Keratinocyte (primary cell): ENCODE data around the gene MNDA. TPM values are rescaled to one million over a fixed set of nuclear protein-coding genes. Genes with fewer than 3 reads are reported as not detected.

Source experiments
- DNase-seq: peaks from one replicate; pipeline ENCODE4 v3.0.0-alpha.2; 2011; ENCODE audit warnings: low read depth, missing footprints, low spot score
- FAIRE-seq: peaks from 2 replicates; lab custom pipeline; 2011; peaks lifted over from hg19 to GRCh38; lab: Jason Lieb, UNC
- H2AFZ ChIP-seq: 2 replicates; pipeline ENCODE4 v1.6.0; 2012; ENCODE audit warnings: low read length, control low read depth, inconsistent platforms; ENCODE audit not compliant: control insufficient read depth
- H3K27ac ChIP-seq: 2 replicates; pipeline ENCODE4 v1.5.1; 2011; ENCODE audit warnings: low read length; ENCODE audit not compliant: control insufficient read depth, insufficient read depth
- H3K27me3 ChIP-seq: 3 replicates; pipeline ENCODE4 v1.6.0; 2011; ENCODE audit warnings: low read length; ENCODE audit not compliant: control insufficient read depth, insufficient read depth; ENCODE audit errors: extremely low read depth
- H3K36me3 ChIP-seq, 2 experiments: 2 replicates in 1 of 2; 3 replicates in 1 of 2; pipeline ENCODE4 v1.5.1; 2011; ENCODE audit warnings: low read length in 2 of 2, mild to moderate bottlenecking in 1 of 2; ENCODE audit not compliant: control insufficient read depth in 2 of 2, insufficient read depth in 2 of 2; ENCODE audit errors: extremely low read depth in 1 of 2
- H3K4me1 ChIP-seq: 3 replicates; pipeline ENCODE4 v1.5.1; 2011; ENCODE audit warnings: low read length; ENCODE audit not compliant: control insufficient read depth, insufficient read depth; ENCODE audit errors: extremely low read depth
- H3K4me2 ChIP-seq: 3 replicates; pipeline ENCODE4 v1.6.0; 2011; ENCODE audit warnings: low read depth, low read length; ENCODE audit not compliant: control insufficient read depth, insufficient read depth; ENCODE audit errors: extremely low read depth
- H3K4me3 ChIP-seq, 3 experiments: fragments of 200-600 bp in 1 of 3; sonication (generic) in 1 of 3; 2 replicates in 2 of 3; 3 replicates in 1 of 3; pipeline ENCODE4 v1.5.1; 2011 to 2016; ENCODE audit warnings: low read length in 3 of 3, mild to moderate bottlenecking in 3 of 3, control low read depth in 2 of 3, inconsistent platforms in 1 of 3, low read depth in 1 of 3, mixed read lengths in 1 of 3, mixed run types in 1 of 3, moderate library complexity in 1 of 3; ENCODE audit not compliant: control insufficient read depth in 2 of 3, insufficient read depth in 2 of 3; ENCODE audit errors: extremely low read depth in 1 of 3
- H3K79me2 ChIP-seq: 2 replicates; pipeline ENCODE4 v1.6.0; 2012; ENCODE audit warnings: low read length; ENCODE audit not compliant: control insufficient read depth, insufficient read depth
- H3K9ac ChIP-seq: 3 replicates; pipeline ENCODE4 v1.6.0; 2011; ENCODE audit warnings: low read length; ENCODE audit not compliant: control insufficient read depth, insufficient read depth; ENCODE audit errors: extremely low read depth
- H3K9me1 ChIP-seq: 3 replicates; pipeline ENCODE4 v1.6.0; 2011; ENCODE audit warnings: low read length; ENCODE audit not compliant: control insufficient read depth, insufficient read depth; ENCODE audit errors: extremely low read depth
- H3K9me3 ChIP-seq: 2 replicates; pipeline ENCODE4 v1.5.1; 2012; ENCODE audit warnings: low read depth, low read length; ENCODE audit not compliant: control insufficient read depth
- H4K20me1 ChIP-seq: 3 replicates; pipeline ENCODE4 v1.6.0; 2011; ENCODE audit warnings: low read length; ENCODE audit not compliant: control insufficient read depth, insufficient read depth; ENCODE audit errors: extremely low read depth
- EZH2 ChIP-seq: IDR thresholded peaks from one replicate; pipeline ENCODE4 v1.6.1; 2012; ENCODE audit warnings: inconsistent platforms, mild to moderate bottlenecking, low read length, moderate library complexity
- dilution Hi-C: fragments of 300-500 bp; cut with MboI; formaldehyde crosslinking; loops from one replicate; pipeline ENCODE4 v1.7.0; 2020; ENCODE audit warnings: low sequenced_read_pairs; ENCODE audit not compliant: extremely low pct_ligation_motif_present
- polyA plus RNA-seq, 5 experiments: library from polyadenylated mRNA; depleted of rRNA in 3 of 5; stranded (reverse) in 3 of 5; stranded (forward) in 1 of 5; unstranded in 1 of 5; fragments of >200 nt; gene quantifications; 1 replicate in 1 of 5; 2 replicates in 3 of 5; 3 replicates in 1 of 5; pipeline versions ENCODE4 v1.2.1 to v1.2.3, GENCODE V29; 2011 to 2012; ENCODE audit warnings: missing spikeins in 2 of 5, low read depth in 1 of 5, low replicate concordance in 1 of 5
- TF ChIP-seq, protein P1 (sequence below), 3 experiments: IDR thresholded peaks in 1 of 3; conservative IDR thresholded peaks in 1 of 3; optimal IDR thresholded peaks in 1 of 3; 2 replicates in 2 of 3; 3 replicates in 1 of 3; pipeline versions ENCODE3 to v1.5.1; 2011; ENCODE audit warnings: low read length in 3 of 3, mild to moderate bottlenecking in 3 of 3, moderate library complexity in 2 of 3, control low read depth in 1 of 3, inconsistent platforms in 1 of 3; ENCODE audit not compliant: insufficient read depth in 2 of 3; ENCODE audit errors: extremely low read depth in 1 of 3

The MNDA gene
- polyA plus RNA-seq, 1 donor (not counting 4 experiments of a cell fraction or from before 2014, with no cell fraction given) = not detected

DNA sequence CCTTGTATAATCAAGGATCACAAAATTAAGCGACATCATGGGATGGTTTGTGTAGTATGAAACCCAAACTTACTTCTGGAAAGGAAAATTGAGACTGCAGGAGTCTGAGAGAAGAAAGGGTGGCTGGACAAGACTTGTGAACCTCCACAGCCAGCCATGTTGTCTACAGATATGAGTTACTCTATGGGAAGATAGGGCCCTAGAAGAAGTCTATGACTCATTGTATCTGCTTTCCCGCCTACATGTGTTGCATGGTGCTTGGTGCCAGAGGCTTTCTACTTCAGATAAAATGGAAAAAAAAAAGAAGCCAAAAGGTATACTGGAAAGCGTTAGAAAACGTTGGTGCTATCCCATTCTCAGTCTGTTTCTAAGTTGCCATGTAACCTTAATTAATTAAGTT lies 31.5 kb upstream of the MNDA start:
- DNase-seq = no peak
- no peaks in the 10 kb centered on the region for H3K36me3 ChIP-seq
- H3K27me3 ChIP-seq = no peaks in the 10 kb centered on the region
- no peaks in the 10 kb centered on the region for H3K9me1 ChIP-seq
- H3K4me3 ChIP-seq = no peak overlapping the region
- H4K20me1 ChIP-seq = no peaks in the 10 kb centered on the region
- no peak for FAIRE-seq
- H2AFZ ChIP-seq = no peak overlapping the region
- no peaks in the 10 kb centered on the region for H3K79me2 ChIP-seq
- H3K9ac ChIP-seq = no peak overlapping the region
- H3K4me2 ChIP-seq = no peak overlapping the region
- no peak for TF ChIP-seq EZH2
- TF ChIP-seq, protein P1, sequence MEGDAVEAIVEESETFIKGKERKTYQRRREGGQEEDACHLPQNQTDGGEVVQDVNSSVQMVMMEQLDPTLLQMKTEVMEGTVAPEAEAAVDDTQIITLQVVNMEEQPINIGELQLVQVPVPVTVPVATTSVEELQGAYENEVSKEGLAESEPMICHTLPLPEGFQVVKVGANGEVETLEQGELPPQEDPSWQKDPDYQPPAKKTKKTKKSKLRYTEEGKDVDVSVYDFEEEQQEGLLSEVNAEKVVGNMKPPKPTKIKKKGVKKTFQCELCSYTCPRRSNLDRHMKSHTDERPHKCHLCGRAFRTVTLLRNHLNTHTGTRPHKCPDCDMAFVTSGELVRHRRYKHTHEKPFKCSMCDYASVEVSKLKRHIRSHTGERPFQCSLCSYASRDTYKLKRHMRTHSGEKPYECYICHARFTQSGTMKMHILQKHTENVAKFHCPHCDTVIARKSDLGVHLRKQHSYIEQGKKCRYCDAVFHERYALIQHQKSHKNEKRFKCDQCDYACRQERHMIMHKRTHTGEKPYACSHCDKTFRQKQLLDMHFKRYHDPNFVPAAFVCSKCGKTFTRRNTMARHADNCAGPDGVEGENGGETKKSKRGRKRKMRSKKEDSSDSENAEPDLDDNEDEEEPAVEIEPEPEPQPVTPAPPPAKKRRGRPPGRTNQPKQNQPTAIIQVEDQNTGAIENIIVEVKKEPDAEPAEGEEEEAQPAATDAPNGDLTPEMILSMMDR (optimal IDR thresholded peaks at IDR 0.05 in 1 of 3, IDR thresholded peaks at IDR 0.05 in 1 of 3, conservative IDR thresholded peaks at IDR 0.05 in 1 of 3; ENCODE audit: extremely low read depth in 1 of 3, insufficient read depth in 2 of 3, low read length in 3 of 3) = no peak
- dilution Hi-C loops = no loop called here
- no peaks in the 10 kb centered on the region for H3K9me3 ChIP-seq
- no peaks in the 10 kb centered on the region for H3K4me1 ChIP-seq
- no peak overlapping the region for H3K27ac ChIP-seq

DNA sequence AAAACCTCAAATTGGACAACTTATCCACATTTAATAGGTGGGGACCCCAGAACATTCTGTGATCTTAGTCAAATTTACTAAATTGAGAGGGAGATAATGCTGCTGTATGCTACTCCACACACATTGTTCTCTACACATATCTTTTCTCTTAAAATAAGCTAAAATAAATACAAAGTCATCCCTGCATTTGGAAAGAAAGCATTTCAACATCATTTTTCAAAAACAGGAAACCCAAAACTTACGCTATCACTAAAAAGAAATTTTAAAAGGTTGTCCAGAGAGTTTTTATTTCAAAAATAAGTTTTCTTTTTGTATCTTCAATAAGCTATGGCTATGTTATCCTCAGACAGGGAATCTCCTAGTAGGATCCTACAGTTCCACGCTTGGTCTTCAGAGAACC lies 30.6 kb upstream of the MNDA start:
- Histone ChIP-seq H3K9ac (no peak overlapping the region), H3K36me3 (no peaks in the 10 kb centered on the region), H2AFZ (no peak overlapping the region), H3K4me2 (no peak overlapping the region), H3K27me3 (no peaks in the 10 kb centered on the region), H3K4me3 (no peak overlapping the region), H3K9me1 (no peaks in the 10 kb centered on the region), H3K27ac (no peak overlapping the region), H4K20me1 (no peaks in the 10 kb centered on the region), H3K79me2 (no peaks in the 10 kb centered on the region), H3K9me3 (no peaks in the 10 kb centered on the region), H3K4me1 (no peaks in the 10 kb centered on the region)
- dilution Hi-C loops = no loop called here
- TF ChIP-seq, protein P1 (optimal IDR thresholded peaks at IDR 0.05 in 1 of 3, IDR thresholded peaks at IDR 0.05 in 1 of 3, conservative IDR thresholded peaks at IDR 0.05 in 1 of 3; ENCODE audit: extremely low read depth in 1 of 3, insufficient read depth in 2 of 3, low read length in 3 of 3) = no peak
- no peak for TF ChIP-seq EZH2
- DNase-seq (no peak), FAIRE-seq (no peak)
